RPMI7951 (cell line): ENCODE results near the gene BLTP1. TPM values are rescaled to one million over a fixed set of nuclear protein-coding genes. Genes with fewer than 3 reads are reported as not detected.

Source experiments
- DNase-seq: peaks from one replicate; pipeline ENCODE4 v3.0.0-alpha.2; 2012; ENCODE audit warnings: low read depth
- total RNA-seq: library from RNA; depleted of rRNA; stranded (reverse); fragments of >200 nt; shearing (Covaris generic); gene quantifications from 2 replicates; pipeline ENCODE4 v1.2.3, GENCODE V29; 2014; rRNA removed

The BLTP1 gene
- total RNA-seq, 1 experiment from 2014 or later: 28.4 TPM

DNA sequence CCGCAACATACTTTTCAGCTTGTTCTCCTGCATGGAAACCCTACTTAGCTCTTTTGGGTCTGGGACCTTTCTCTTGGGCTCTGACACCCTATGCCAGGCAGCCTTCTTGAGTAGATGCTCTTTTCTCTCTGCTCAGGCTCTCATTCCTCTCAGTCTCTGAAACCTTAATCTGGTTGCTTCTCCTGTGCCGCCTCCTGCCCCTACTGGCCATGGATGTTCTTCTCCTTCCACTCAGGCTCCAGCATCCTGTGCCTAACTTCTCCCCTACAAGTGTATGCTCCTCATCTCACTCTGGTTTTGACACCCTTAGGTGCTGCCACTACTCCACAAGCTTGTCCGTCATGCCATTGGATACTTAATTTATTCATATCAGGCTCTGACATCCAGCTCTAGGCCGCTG is 15.2 kb downstream of the BLTP1 start:
- no peak for DNase-seq

DNA sequence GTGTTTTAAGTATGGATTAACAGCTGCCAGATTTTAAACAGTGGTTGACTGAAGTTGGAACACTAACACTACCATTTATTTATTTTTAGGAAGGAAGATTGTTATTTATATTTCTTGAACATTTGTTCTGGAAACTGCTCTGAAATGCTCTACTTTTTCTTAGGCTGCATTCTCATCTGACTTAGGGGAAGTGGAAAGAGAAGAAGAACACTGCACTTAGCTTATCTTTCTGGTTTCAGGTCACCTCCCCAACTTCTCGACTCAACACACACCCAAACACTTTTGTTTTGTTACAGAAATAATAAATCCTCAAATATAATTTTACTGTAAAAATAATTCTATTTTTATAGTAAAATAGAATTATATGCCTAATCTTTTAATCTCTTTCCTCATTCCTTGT is 18.6 kb downstream of the BLTP1 start:
- no peak for DNase-seq

DNA sequence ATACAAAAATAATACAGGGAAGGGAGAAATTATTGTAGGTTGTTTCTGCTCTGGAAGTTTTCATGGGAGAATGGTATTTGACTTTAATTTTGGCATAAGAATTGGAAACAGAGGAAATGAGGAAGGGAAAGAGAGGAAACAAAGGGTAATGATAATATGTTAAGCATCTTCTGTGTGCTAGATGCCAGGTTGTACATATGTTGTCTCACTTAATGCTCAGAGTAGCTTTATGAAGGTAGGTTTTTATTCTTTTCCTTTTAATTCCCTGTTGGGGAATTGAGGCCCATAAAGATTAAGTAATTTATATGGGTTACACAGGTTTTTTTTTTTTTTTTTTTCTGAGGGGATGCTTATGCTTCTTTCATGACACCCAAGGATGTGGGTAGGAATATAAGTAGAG is 19.2 kb downstream of the BLTP1 start:
- DNase-seq: no peak

DNA sequence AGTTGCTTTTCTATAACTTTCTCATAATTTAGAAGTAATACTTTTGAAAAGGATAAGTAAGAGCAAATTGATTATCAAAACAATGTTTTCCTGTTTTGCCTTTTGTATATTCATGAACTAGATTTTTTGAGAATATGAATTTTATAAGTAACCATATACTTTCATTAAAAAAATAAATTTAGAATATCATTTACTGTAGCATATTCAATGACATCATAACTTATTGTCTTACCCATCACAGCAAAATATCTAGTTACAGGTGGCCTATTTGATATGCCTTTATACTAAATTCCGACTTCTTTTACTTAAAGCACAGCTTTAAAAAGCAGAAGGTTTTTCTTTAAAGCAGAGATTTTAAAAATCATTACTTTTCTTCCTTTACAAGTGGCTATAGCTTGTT is 20.1 kb downstream of the BLTP1 start:
- DNase-seq: no peak

DNA sequence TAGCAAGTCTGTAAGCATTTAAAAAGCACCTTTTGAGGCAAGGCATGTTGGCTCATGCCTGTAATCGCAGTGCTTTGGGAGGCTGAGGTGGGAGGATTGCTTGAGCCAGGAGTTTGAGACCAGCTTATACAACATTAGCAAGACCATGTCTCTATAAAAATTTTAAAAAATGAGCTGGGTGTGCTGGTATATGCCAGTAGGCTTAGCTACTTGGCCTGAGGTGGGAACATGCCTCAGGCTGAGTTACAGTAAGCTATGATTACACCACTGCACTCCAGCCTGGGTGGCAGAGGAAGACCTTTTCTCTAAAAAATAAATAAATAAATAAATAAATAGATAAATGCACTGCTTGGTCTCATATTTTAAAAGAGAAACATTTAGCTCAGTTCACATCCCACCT is 26.8 kb downstream of the BLTP1 start:
- no peak for DNase-seq

DNA sequence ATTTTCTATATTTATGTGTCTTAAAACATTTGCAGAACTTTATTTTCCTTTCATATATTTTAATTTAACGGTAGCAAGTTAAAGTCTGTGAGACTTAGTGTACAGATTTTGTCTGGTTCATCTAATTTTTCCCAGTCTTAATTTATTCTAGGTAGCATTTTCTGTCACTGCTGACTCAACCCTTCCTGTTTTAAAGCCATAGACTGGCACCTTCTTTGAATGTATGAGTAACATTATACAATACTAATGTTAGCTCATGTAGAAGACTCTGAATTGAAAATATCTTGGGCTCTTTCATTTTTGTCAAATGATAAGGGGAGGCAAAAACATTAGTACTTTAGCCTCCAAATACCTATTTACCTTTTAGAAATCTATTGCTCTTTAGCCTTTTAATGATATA is 43.6 kb downstream of the BLTP1 start:
- no peak for DNase-seq

Other genes starting within 250 kb of the BLTP1 start
- not detected in 2 replicates for gene TRPC3, start 200.3 kb upstream of the BLTP1 start, total RNA-seq
- gene ADAD1, start 226.7 kb downstream of the BLTP1 start, total RNA-seq: not detected in 2 replicates